H9 (cell line): ENCODE measurements around the gene NARF. TPM values are rescaled to one million over a fixed set of nuclear protein-coding genes. Genes with fewer than 3 reads are reported as not detected.

Source experiments
- DNase-seq: peaks from one replicate; pipeline ENCODE4 v3.0.0-alpha.2; 2017
- H2AFZ ChIP-seq: one replicate; pipeline ENCODE4 v1.6.1; 2013; ENCODE audit warnings: mild to moderate bottlenecking, low read length, control low read depth, moderate library complexity
- H2AK5ac ChIP-seq: 2 replicates; pipeline ENCODE4 v1.6.1; 2013; ENCODE audit warnings: low read length, control low read depth, mixed read lengths; ENCODE audit not compliant: insufficient read length
- H2BK120ac ChIP-seq: one replicate; pipeline ENCODE4 v1.6.1; 2013; ENCODE audit warnings: low read depth, mild to moderate bottlenecking, low read length, control low read depth, inconsistent platforms; ENCODE audit not compliant: poor library complexity, severe bottlenecking
- H2BK12ac ChIP-seq: 2 replicates; pipeline ENCODE4 v1.6.1; 2013; ENCODE audit warnings: low read length, control low read depth, mixed read lengths, low read depth; ENCODE audit not compliant: insufficient read length
- H2BK15ac ChIP-seq: 2 replicates; pipeline ENCODE4 v1.6.1; 2013; ENCODE audit warnings: low read depth, low read length, control low read depth
- H2BK20ac ChIP-seq: one replicate; pipeline ENCODE4 v1.6.1; 2013; ENCODE audit warnings: low read depth, mild to moderate bottlenecking, low read length, control low read depth, inconsistent platforms; ENCODE audit not compliant: poor library complexity, severe bottlenecking
- H2BK5ac ChIP-seq: 2 replicates; pipeline ENCODE4 v1.6.1; 2013; ENCODE audit warnings: low read length, control low read depth, mixed read lengths; ENCODE audit not compliant: insufficient read length
- H3K14ac ChIP-seq: 2 replicates; pipeline ENCODE4 v1.6.1; 2013; ENCODE audit warnings: low read length, control low read depth; ENCODE audit not compliant: insufficient read depth
- H3K18ac ChIP-seq: 2 replicates; pipeline ENCODE4 v1.6.1; 2013; ENCODE audit warnings: low read depth, mild to moderate bottlenecking, mixed read lengths, low read length, control low read depth; ENCODE audit not compliant: insufficient read length
- H3K23ac ChIP-seq: 2 replicates; pipeline ENCODE4 v1.6.1; 2013; ENCODE audit warnings: low read length, control low read depth, mixed read lengths, low read depth; ENCODE audit not compliant: insufficient read length
- H3K23me2 ChIP-seq: 2 replicates; pipeline ENCODE4 v1.6.1; 2013; ENCODE audit warnings: low read depth, mild to moderate bottlenecking, mixed read lengths, low read length, control low read depth; ENCODE audit not compliant: insufficient read length, poor library complexity, severe bottlenecking
- H3K27ac ChIP-seq: 2 replicates; pipeline ENCODE4 v1.5.1; 2013; ENCODE audit warnings: low read length, control low read depth, mixed read lengths, low read depth; ENCODE audit not compliant: insufficient read length
- H3K27me3 ChIP-seq: 2 replicates; pipeline ENCODE4 v1.6.1; 2013; ENCODE audit warnings: low read length, control low read depth, inconsistent platforms; ENCODE audit not compliant: insufficient read depth
- H3K4ac ChIP-seq: 2 replicates; pipeline ENCODE4 v1.6.1; 2013; ENCODE audit warnings: low read depth, mild to moderate bottlenecking, control low read depth, inconsistent platforms, low read length, moderate library complexity
- H3K4me1 ChIP-seq: 2 replicates; pipeline ENCODE4 v1.6.1; 2013; ENCODE audit warnings: low read length, control low read depth, inconsistent platforms; ENCODE audit not compliant: insufficient read depth
- H3K4me2 ChIP-seq: 2 replicates; pipeline ENCODE4 v1.6.1; 2013; ENCODE audit warnings: low read length, control low read depth, mixed read lengths; ENCODE audit not compliant: insufficient read length, insufficient read depth
- H3K56ac ChIP-seq: 2 replicates; pipeline ENCODE4 v1.6.1; 2013; ENCODE audit warnings: low read depth, mild to moderate bottlenecking, mixed read lengths, low read length, control low read depth; ENCODE audit not compliant: insufficient read length
- H3K79me1 ChIP-seq: 2 replicates; pipeline ENCODE4 v1.6.1; 2013; ENCODE audit warnings: low read depth, mild to moderate bottlenecking, moderate library complexity, low read length, control low read depth, inconsistent platforms; ENCODE audit not compliant: insufficient read depth, poor library complexity, severe bottlenecking
- H3K79me2 ChIP-seq: 2 replicates; pipeline ENCODE4 v1.6.1; 2013; ENCODE audit warnings: low read length, control low read depth, inconsistent platforms; ENCODE audit not compliant: insufficient read depth
- H3K9ac ChIP-seq: 2 replicates; pipeline ENCODE4 v1.6.1; 2013; ENCODE audit warnings: low read length, control low read depth, mixed read lengths; ENCODE audit not compliant: insufficient read length; ENCODE audit errors: extremely low read depth
- H3K9me3 ChIP-seq: one replicate; pipeline ENCODE4 v1.6.1; 2013; ENCODE audit warnings: low read depth, low read length, inconsistent platforms; ENCODE audit not compliant: control insufficient read depth
- H3T11ph ChIP-seq: one replicate; pipeline ENCODE4 v1.6.1; 2013; ENCODE audit warnings: mild to moderate bottlenecking, low read length, control low read depth, inconsistent platforms
- H4K20me1 ChIP-seq: one replicate; pipeline ENCODE4 v1.6.1; 2013; ENCODE audit not compliant: control insufficient read depth, insufficient read length, insufficient read depth
- H4K5ac ChIP-seq: 2 replicates; pipeline ENCODE4 v1.6.1; 2013; ENCODE audit warnings: low read depth, mild to moderate bottlenecking, mixed read lengths, low read length, control low read depth; ENCODE audit not compliant: insufficient read length
- H4K8ac ChIP-seq: replicated peaks from 2 replicates; pipeline ENCODE4 v1.6.1; 2013; ENCODE audit warnings: low read length, control low read depth, mixed read lengths, low read depth; ENCODE audit not compliant: insufficient read length
- H4K91ac ChIP-seq: 2 replicates; pipeline ENCODE4 v1.6.1; 2013; ENCODE audit warnings: low read depth, mild to moderate bottlenecking, moderate library complexity, mixed read lengths, low read length, control low read depth; ENCODE audit not compliant: insufficient read length
- H3K27ac Mint-ChIP-seq, 3 experiments: 2 replicates in 2 of 3; 3 replicates in 1 of 3; pipeline ENCODE4 v1.8.0; 2020 to 2021; ENCODE audit warnings: mixed read lengths in 3 of 3, mild to moderate bottlenecking in 1 of 3, moderate library complexity in 1 of 3
- H3K27me3 Mint-ChIP-seq: 2 replicates; pipeline ENCODE4 v1.8.0; 2021; ENCODE audit warnings: low read depth, mild to moderate bottlenecking, moderate library complexity, mixed read lengths
- H3K36me3 Mint-ChIP-seq, 3 experiments: 2 replicates in 2 of 3; 3 replicates in 1 of 3; pipeline ENCODE4 v1.8.0; 2020 to 2021; ENCODE audit warnings: low read depth in 3 of 3, mixed read lengths in 3 of 3; ENCODE audit not compliant: insufficient read depth in 1 of 3
- H3K4me1 Mint-ChIP-seq, 2 experiments: 2 replicates each; pipeline ENCODE4 v1.8.0; 2020; ENCODE audit warnings: mixed read lengths in 2 of 2
- H3K4me3 Mint-ChIP-seq, 2 experiments: 2 replicates in 1 of 2; 3 replicates in 1 of 2; pipeline ENCODE4 v1.8.0; 2020 to 2021; ENCODE audit warnings: mild to moderate bottlenecking in 2 of 2, mixed read lengths in 2 of 2, moderate library complexity in 1 of 2
- H3K9me3 Mint-ChIP-seq, 2 experiments: 2 replicates in 1 of 2; 3 replicates in 1 of 2; pipeline ENCODE4 v1.8.0; 2020; ENCODE audit warnings: mild to moderate bottlenecking in 2 of 2, mixed read lengths in 2 of 2, moderate library complexity in 1 of 2
- CTCF ChIP-seq: fragments of 200-600 bp; sonication (generic); conservative IDR thresholded peaks from 3 replicates; pipeline ENCODE4 v1.8.0; 2021; ENCODE audit warnings: antibody characterized with exemption, mild to moderate bottlenecking
- WGBS: extraction: QIAGEN DNeasy Blood & Tissue Kit; methylation state at CpG from one replicate; pipeline ENCODE4 v1.1.7; 2013; ENCODE audit warnings: missing lambda C conversion rate, low lambda C conversion rate, mixed read lengths; ENCODE audit not compliant: insufficient read length; ENCODE audit errors: extremely low coverage; 5-methylcytosine and 5-hydroxymethylcytosine counted together
- total RNA-seq: library from RNA; stranded (reverse); gene quantifications from 2 replicates; pipeline ENCODE4 v1.2.1, GENCODE V29; 2021

Gene NARF
- total RNA-seq, 1 experiment from 2014 or later: 124 TPM

- Mint-ChIP-seq H3K4me1 (no peaks in the 10 kb centered on the region), H3K27me3 (no peaks in the 10 kb centered on the region), H3K4me3 (no peak overlapping the region), H3K36me3 (peaks cover 28 to 74% (median 66%) of the 10 kb centered on the region in 3 experiments; a peak in 6 of 7 replicates), H3K27ac (no peak overlapping the region), H3K9me3 (no peaks in the 10 kb centered on the region)
- no peak overlapping the region for H3K56ac ChIP-seq
- H2BK120ac ChIP-seq: no peak overlapping the region
- H4K91ac ChIP-seq: no peak overlapping the region
- H3K4ac ChIP-seq: no peak overlapping the region
- no peaks in the 10 kb centered on the region for H3K79me2 ChIP-seq
- H4K5ac ChIP-seq: no peak overlapping the region
- no peak overlapping the region for H3T11ph ChIP-seq
- no CpG with 5 or more reads among the region's 9 CpGs for WGBS
- H3K27ac ChIP-seq: no peak overlapping the region
- H4K20me1 ChIP-seq: no peaks in the 10 kb centered on the region
- no peak overlapping the region for H4K8ac ChIP-seq
- no peaks in the 10 kb centered on the region for H3K27me3 ChIP-seq
- no peaks in the 10 kb centered on the region for H3K79me1 ChIP-seq
- H3K9ac ChIP-seq: no peak overlapping the region
- H2BK12ac ChIP-seq: no peak overlapping the region
- TF ChIP-seq CTCF: no peak
- no peak overlapping the region for H2AK5ac ChIP-seq
- H3K9me3 ChIP-seq: no peaks in the 10 kb centered on the region
- no peak overlapping the region for H3K4me2 ChIP-seq
- H3K14ac ChIP-seq: no peak overlapping the region
- H2BK15ac ChIP-seq: no peak overlapping the region
- H2BK5ac ChIP-seq: no peak overlapping the region
- H3K4me1 ChIP-seq: no peaks in the 10 kb centered on the region
- H2BK20ac ChIP-seq: no peak overlapping the region
- H2AFZ ChIP-seq: no peak overlapping the region
- H3K18ac ChIP-seq: no peak overlapping the region
- no peaks in the 10 kb centered on the region for H3K23me2 ChIP-seq
- no peak overlapping the region for H3K23ac ChIP-seq
- no peak for DNase-seq
These were observed 21.8 kb downstream of the NARF start for GRCh38 chr17:82480318-82480717.
